Glutamatergic neuron (in vitro differentiated cells): ENCODE results near the gene DEPP1. TPM values are rescaled to one million over a fixed set of nuclear protein-coding genes. Genes with fewer than 3 reads are reported as not detected.

Experiments used
- DNase-seq: peaks from one replicate; pipeline ENCODE4 v3.0.0; 2022
- H3K27ac Mint-ChIP-seq: one replicate; pipeline ENCODE4 v1.8.0; 2020; ENCODE audit warnings: mild to moderate bottlenecking, mixed read lengths, inconsistent platforms; ENCODE audit not compliant: unreplicated experiment
- H3K27me3 Mint-ChIP-seq: one replicate; pipeline ENCODE4 v1.8.0; 2020; ENCODE audit warnings: mild to moderate bottlenecking, moderate library complexity, mixed read lengths, inconsistent platforms; ENCODE audit not compliant: unreplicated experiment
- H3K36me3 Mint-ChIP-seq: one replicate; pipeline ENCODE4 v1.8.0; 2020; ENCODE audit warnings: mild to moderate bottlenecking, mixed read lengths, inconsistent platforms; ENCODE audit not compliant: unreplicated experiment
- H3K4me1 Mint-ChIP-seq: one replicate; pipeline ENCODE4 v1.8.0; 2020; ENCODE audit warnings: mild to moderate bottlenecking, low read depth, mixed read lengths, inconsistent platforms; ENCODE audit not compliant: unreplicated experiment
- H3K4me3 Mint-ChIP-seq: one replicate; pipeline ENCODE4 v1.8.0; 2020; ENCODE audit warnings: mild to moderate bottlenecking, mixed read lengths, inconsistent platforms; ENCODE audit not compliant: unreplicated experiment
- H3K9me3 Mint-ChIP-seq: one replicate; pipeline ENCODE4 v1.8.0; 2020; ENCODE audit warnings: mild to moderate bottlenecking, moderate library complexity, mixed read lengths, inconsistent platforms; ENCODE audit not compliant: unreplicated experiment
- total RNA-seq: library from RNA; stranded (reverse); fragmentation: NEBNext Ultra II Directional; extraction: Animal tissue kit (Norgen Biotek cat#: 25700); gene quantifications from one replicate; pipeline ENCODE4 v1.2.1, GENCODE V29; 2021; ENCODE audit not compliant: unreplicated experiment
- TF ChIP-seq, protein P1 (sequence below): fragments of 200-600 bp; sonication (generic); IDR thresholded peaks from one replicate; pipeline ENCODE4 v1.5.0; 2021; ENCODE audit not compliant: partially characterized antibody, unreplicated experiment

The DEPP1 gene
- total RNA-seq, 1 donor from 2014 or later: 13.6 TPM

GRCh38 chr10:44970812-44971395 lies 7.7 kb downstream of the DEPP1 start:
- Mint-ChIP-seq H3K36me3 (peaks cover 3% of the 10 kb centered on the region), H3K9me3 (peaks cover 9% of the 10 kb centered on the region), H3K4me3 (no peak overlapping the region), H3K27ac (no peak overlapping the region), H3K27me3 (peaks cover 15% of the 10 kb centered on the region), H3K4me1 (peaks cover 35% of the 10 kb centered on the region)
- TF ChIP-seq, protein P1, sequence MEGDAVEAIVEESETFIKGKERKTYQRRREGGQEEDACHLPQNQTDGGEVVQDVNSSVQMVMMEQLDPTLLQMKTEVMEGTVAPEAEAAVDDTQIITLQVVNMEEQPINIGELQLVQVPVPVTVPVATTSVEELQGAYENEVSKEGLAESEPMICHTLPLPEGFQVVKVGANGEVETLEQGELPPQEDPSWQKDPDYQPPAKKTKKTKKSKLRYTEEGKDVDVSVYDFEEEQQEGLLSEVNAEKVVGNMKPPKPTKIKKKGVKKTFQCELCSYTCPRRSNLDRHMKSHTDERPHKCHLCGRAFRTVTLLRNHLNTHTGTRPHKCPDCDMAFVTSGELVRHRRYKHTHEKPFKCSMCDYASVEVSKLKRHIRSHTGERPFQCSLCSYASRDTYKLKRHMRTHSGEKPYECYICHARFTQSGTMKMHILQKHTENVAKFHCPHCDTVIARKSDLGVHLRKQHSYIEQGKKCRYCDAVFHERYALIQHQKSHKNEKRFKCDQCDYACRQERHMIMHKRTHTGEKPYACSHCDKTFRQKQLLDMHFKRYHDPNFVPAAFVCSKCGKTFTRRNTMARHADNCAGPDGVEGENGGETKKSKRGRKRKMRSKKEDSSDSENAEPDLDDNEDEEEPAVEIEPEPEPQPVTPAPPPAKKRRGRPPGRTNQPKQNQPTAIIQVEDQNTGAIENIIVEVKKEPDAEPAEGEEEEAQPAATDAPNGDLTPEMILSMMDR: no peak
- DNase-seq: no peak

- Mint-ChIP-seq H3K27me3 (peaks cover 22% of the 10 kb centered on the region), H3K4me1 (peaks cover 44% of the 10 kb centered on the region), H3K27ac (no peak overlapping the region), H3K9me3 (peaks cover 18% of the 10 kb centered on the region), H3K36me3 (peaks cover 6% of the 10 kb centered on the region), H3K4me3 (no peak overlapping the region)
- TF ChIP-seq, protein P1: no peak
- no peak for DNase-seq
Measured at GRCh38 chr10:44969854-44970253, 8.8 kb downstream of the DEPP1 start.

GRCh38 chr10:44968500-44969400 lies 9.9 kb downstream of the DEPP1 start:
- TF ChIP-seq, protein P1: no peak
- H3K9me3 Mint-ChIP-seq: peaks cover 29% of the 10 kb centered on the region
- H3K4me3 Mint-ChIP-seq: peak overlapping the region; percentile 13
- DNase-seq: no peak
- peaks cover 30% of the 10 kb centered on the region for H3K27me3 Mint-ChIP-seq
- H3K36me3 Mint-ChIP-seq: peaks cover 6% of the 10 kb centered on the region
- H3K27ac Mint-ChIP-seq: peak overlapping the region; percentile 6
- peaks cover 51% of the 10 kb centered on the region for H3K4me1 Mint-ChIP-seq

DNA sequence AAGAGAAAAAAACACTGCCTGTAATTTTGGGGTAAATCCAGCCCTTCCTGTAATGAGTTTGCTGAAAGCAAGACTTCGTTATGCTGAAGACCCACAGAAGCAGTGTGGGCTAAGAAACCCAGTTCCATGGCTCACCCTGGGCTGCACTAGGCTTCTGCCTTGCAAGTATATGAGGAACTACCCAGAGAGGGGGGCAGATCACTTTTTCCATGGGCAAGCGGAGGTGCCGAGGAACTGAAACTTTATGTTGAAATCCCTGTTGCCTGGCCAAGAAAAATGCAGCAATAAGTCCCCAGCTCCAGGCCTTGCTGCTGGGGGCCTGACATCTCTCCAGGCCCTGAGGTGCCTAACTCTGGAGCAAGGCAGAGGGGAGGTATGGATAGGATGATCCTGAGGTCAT lies 10.5 kb downstream of the DEPP1 start:
- H3K27me3 Mint-ChIP-seq: peaks cover 35% of the 10 kb centered on the region
- TF ChIP-seq, protein P1: no peak
- peaks cover 50% of the 10 kb centered on the region for H3K4me1 Mint-ChIP-seq
- H3K36me3 Mint-ChIP-seq: peaks cover 6% of the 10 kb centered on the region
- peak overlapping the region; percentile 43 for H3K4me3 Mint-ChIP-seq
- no peak for DNase-seq
- H3K27ac Mint-ChIP-seq: peak overlapping the region; percentile 6
- H3K9me3 Mint-ChIP-seq: peaks cover 32% of the 10 kb centered on the region

GRCh38 chr10:44967616-44968015 lies 11.0 kb downstream of the DEPP1 start:
- peak overlapping the region; percentile 49 for H3K4me3 Mint-ChIP-seq
- peaks cover 53% of the 10 kb centered on the region for H3K4me1 Mint-ChIP-seq
- TF ChIP-seq, protein P1: no peak
- peaks cover 37% of the 10 kb centered on the region for H3K27me3 Mint-ChIP-seq
- H3K27ac Mint-ChIP-seq: no peak overlapping the region
- peaks cover 36% of the 10 kb centered on the region for H3K9me3 Mint-ChIP-seq
- DNase-seq: no peak
- peaks cover 6% of the 10 kb centered on the region for H3K36me3 Mint-ChIP-seq
